HuH-7 (cell line): ENCODE results near the gene RRP8.

Source experiments
- DNase-seq: peaks from one replicate; pipeline ENCODE4 v3.0.0; 2011; ENCODE audit warnings: low spot score

RRP8 gene

GRCh38 chr11:6599881-6600390 is 3.5 kb downstream of the RRP8 start:
- no peak for DNase-seq

GRCh38 chr11:6599449-6599848 is 4.0 kb downstream of the RRP8 start:
- DNase-seq, result no peak

GRCh38 chr11:6598555-6598954 is 4.9 kb downstream of the RRP8 start:
- no peak for DNase-seq

GRCh38 chr11:6596239-6596877 is 7.1 kb downstream of the RRP8 start:
- no peak for DNase-seq

- DNase-seq, result no peak
Observed at GRCh38 chr11:6594142-6594768, 9.2 kb downstream of the RRP8 start.

GRCh38 chr11:6588018-6588417 is 15.4 kb downstream of the RRP8 start:
- DNase-seq, result no peak

GRCh38 chr11:6587360-6587953 is 16.0 kb downstream of the RRP8 start:
- no peak for DNase-seq

- no peak for DNase-seq
Observed at GRCh38 chr11:6586434-6587359, 16.7 kb downstream of the RRP8 start.

- no peak for DNase-seq
Observed at GRCh38 chr11:6584528-6584927, 18.9 kb downstream of the RRP8 start.

- DNase-seq, result no peak
Observed at GRCh38 chr11:6583584-6583983, 19.8 kb downstream of the RRP8 start.

- DNase-seq, result no peak
Observed at GRCh38 chr11:6579681-6580080, 23.7 kb downstream of the RRP8 start.

- DNase-seq, result no peak
Observed at GRCh38 chr11:6578134-6578533, 25.3 kb downstream of the RRP8 start.

GRCh38 chr11:6576471-6577373 is 26.7 kb downstream of the RRP8 start:
- no peak for DNase-seq

GRCh38 chr11:6574816-6575715 is 28.4 kb downstream of the RRP8 start:
- no peak for DNase-seq

GRCh38 chr11:6572215-6572614 is 31.2 kb downstream of the RRP8 start:
- no peak for DNase-seq

- no peak for DNase-seq
Observed at GRCh38 chr11:6571434-6572008, 31.9 kb downstream of the RRP8 start.

GRCh38 chr11:6570691-6571427 is 32.6 kb downstream of the RRP8 start:
- DNase-seq, result no peak

GRCh38 chr11:6569706-6570105 is 33.7 kb downstream of the RRP8 start:
- no peak for DNase-seq
